NCI-H1694 treated with DMSO at 0.1 percent for 48 hours (cell line): ENCODE measurements around the gene DMBT1.

Experiments
- DNase-seq: peaks from one replicate; lab custom pipeline; 2025; lab: John Stamatoyannopoulos, UW

Gene DMBT1

DNA sequence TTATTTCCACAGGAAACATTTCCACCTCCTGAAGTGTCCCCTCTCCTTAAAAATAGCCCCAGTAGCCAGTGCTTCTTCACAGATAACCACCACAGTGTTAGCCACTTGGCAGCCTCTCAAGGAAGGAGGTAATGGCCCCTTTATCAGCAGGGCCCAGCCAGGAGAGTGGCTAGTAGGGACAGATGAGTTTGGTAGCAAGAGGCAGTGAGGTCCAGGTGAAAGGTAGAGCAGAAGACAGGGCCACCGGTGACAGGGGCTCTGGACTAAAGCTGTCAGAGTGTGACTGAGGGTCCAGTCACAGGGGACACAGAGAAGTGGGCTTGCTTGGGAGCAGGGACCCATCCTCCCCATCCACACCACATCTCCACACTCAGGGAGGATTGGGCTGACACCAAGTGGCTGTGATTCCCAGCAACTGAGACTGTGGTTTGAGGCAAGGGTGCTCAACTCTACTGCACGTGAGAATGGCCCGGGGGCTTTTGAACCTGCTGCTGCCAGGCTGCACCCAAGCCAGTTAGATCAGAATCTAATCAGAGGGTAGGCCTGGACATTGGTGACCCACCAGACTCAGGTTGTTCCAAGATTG is 86.9 kb downstream of the DMBT1 start:
- DNase-seq, result no peak

DNA sequence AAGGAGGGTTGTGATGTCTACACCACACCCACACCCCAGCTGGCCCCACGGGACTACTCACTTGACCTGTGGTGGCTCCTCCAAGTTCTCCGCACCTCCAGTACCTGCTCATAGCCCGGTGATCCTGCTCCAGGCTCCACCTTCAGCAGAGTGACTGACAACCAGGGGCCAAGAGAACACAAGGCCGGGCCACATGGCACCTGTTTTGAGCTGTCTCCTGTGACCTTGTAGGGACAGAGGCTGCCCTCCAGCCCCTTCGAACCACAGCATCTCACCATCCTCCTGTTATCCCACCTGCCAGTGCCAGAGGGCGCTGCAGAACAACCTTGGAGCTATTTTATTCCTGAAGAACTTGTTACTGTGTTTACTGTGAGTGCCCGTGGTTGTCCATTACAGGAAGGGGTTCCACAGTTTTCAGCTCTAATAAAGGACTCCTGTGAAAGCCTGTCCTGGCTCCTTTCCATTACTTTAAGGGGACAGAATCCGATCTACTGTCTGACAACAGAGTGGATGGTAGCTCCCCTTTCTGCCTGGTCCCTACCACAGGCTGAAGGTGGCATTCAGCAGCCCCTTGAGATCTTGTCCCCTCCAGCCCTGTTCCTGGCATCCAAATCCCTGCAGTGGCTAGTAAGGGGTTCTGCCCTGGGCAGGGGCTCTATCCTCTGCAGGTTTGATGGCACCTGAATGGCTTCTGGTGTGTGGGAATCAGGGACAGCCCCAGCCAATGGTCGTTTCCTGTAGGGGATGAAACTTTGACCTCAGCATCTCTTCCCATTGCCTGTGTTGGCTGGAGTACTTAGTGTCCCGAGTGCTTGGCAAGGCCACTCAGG is 88.3 kb downstream of the DMBT1 start:
- peak; percentile 17 for DNase-seq

DNA sequence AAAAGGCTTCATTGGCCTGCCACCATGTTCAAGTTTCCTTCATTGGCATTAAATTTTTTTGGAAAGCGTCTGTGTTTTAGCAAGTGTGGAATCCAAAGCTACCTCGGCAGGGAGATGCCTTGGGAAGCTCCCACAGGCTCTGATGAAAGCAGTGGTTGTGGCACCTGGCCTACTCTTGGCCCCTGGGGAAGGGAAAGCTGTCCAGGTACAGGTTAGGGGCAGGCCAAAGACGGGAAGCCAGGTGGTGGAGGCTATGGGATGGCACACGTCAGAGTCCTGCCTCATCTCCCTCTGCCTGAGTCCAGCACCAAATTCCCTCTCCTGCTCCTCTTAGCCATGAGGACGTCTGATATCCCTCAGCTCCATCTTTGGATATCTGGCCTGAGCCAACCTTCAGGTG is 89.3 kb downstream of the DMBT1 start:
- no peak for DNase-seq

DNA sequence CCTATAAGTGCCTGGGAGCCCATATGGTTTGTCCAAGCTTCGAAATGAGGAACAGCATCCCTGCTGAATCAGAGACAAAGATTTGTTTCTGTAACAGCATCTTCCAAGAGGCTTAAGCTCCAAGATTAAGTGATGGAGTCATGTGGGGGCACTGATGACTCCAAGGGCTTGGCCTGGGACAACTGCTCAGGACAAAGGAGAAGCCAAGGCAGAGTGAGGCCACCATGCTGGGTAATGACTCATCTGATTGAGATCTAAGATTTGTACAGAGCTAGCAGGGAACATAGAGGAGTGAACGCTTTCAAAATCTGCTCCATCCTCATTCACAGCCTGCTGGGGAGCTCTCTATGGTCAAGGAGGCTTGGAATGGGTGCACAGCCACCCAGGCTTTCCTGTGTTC is 89.8 kb downstream of the DMBT1 start:
- no peak for DNase-seq

DNA sequence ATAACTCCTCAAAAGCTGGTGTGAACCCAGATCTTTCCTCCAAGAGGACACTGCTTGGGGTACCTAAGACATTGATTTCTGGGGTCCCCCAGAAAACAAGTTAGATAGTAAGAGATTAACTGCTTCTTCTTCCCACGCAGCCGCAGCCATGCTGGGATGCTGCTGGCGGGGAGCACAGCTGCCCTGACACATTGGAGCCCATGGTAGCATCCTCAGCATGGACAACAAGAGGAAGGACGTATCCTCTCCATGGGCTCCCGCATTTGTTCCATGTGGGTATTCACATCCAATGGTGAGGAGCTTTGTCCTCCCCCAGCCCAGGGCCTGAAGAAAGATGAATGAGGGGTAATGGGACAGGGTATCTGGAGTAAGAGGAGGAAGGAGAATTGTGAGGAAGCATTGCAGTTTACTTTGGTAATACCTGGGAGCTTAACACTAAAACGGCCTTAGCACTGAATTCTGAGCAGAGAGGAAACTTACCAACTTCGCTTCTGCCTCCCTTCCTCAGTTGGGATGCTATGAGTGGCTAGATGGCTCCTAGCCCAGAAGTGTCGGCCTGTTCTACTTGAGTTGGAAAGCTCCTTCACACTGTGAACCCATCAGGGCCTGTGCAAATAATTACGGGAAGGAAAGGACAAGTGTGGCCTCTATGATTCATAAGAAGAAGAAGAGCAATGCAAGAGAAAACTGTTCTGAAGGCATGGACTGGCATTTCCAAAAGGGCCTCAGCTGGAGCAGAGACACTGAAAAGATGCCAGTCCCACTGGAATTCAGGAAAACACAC is 95.2 kb downstream of the DMBT1 start:
- DNase-seq, result no peak

DNA sequence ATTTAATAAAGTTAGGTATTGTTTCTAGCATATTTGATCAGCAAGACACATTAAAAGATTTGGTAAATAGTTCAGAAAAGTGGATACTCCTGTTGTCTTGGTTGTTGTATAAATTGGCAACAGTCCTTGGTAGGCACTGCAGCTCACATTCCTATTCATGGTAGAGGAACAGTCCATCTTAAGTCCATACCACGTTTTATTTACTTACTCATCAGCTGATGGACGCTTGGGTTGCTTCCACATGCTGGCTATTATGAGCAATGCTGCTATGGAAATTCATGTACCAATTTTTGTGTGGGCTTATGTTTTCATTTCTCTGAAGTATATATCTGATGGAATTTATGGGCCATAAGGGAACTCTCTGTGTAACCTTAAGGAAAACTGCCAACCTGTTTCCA is 95.8 kb downstream of the DMBT1 start:
- DNase-seq, result no peak

DNA sequence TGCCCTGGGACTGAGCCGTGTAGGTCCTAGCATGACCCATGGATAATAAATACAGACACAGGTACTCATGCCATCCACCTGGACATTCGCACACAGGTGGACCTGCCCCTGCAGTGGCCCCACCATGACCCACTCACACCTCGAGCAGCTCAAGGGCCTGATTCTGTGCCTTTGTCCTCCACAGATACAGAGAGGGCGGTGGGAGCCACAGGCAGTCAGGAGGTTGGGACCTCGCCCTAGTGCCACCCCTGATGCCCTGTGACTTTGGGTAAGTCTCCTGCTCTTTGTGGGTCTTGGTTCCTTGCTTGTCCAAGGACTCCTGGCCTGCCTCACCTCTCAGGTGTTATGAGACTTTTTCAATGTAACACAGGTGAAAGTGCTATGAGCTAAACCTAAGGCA is 96.2 kb downstream of the DMBT1 start:
- no peak for DNase-seq

DNA sequence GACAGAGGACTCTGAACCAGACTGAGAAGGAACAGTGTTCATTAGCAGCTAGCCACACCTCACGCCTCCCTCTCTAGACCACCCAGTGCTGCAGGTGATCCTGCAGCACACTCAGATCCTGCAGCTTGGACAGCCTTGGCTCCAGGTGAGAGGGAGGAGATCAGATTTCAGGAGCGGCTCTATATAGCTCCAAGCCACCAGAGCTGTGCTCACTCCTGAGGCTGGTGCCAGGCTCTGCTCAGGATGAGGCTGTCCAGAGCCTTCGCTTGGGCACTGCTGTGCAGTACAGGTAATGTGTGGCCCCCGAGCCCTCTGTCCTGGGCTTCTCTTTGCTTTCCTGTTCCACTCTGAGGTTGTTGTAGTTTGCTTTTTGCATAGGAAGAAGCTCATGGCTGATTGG is 96.7 kb downstream of the DMBT1 start:
- no peak for DNase-seq

DNA sequence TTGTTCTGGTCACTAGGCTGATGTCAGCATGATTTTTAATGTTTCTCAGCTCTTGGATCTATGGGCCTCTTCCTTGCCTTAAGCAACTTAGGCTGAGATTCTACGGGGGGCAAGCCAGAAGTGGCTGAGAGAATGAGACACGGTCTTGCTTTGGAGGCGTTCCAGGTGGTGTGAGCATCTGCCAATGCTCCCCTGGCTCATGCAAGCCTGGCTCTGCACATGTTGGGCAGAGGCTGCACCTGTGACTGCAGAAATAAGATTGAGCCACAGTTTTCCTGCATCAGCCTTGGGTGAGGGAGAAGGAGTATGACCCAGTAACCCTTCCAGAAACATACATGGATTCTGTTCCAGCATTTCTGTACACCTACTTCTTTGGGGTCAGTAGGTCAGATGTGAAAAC is 97.2 kb downstream of the DMBT1 start:
- DNase-seq, result no peak

DNA sequence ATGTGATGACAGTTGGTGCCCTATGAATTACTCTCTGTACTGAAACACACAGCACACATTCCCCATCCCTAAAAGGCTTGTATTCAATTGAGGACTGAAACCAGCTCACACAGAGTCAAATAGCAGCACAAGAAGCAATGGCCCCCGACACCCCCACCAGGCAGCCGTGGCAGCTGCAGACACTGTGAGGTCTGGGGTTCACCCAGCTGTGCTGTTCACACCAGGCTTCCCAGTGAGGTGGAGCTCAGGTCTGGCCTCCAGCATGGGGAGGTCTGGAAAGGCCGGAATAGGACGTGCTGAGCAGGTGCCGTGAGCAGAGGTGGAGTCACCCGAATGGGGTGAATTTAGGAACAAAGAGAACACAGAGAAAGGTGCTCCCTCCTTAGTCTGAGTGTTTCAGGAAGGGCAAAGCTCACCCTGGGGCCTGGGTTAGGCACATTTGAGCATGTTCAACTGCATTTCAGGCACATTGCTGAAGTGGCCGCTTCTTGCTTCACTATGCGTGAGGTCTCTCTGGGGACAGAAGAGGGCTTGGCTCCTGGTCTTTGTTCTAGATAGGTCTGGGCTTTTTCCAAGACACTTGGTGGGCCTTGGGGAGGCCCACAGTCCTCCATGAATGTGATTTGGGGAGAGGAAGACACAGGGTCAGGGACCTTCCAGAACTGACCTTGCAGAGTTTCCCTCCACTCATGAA is 97.9 kb downstream of the DMBT1 start:
- no peak for DNase-seq

DNA sequence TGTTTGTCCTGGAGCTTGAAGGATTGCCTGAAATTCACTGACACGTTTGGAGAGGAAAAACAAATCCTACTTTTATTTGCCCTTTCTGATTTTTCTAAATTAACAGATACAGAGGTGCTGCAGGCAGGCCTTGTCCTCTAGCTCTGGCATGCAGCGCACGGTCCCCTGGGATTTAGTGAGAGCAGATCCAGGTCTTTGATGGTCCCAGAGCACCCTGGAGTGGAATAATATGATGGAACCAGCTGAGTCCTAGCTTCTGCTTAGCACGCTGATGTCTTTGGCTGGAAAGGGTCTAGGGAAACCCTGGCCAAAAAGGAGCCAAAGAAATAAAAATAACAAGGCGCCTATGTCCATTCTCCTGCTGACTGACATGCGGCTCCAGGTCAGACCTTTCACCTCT is 98.6 kb downstream of the DMBT1 start:
- no peak for DNase-seq

DNA sequence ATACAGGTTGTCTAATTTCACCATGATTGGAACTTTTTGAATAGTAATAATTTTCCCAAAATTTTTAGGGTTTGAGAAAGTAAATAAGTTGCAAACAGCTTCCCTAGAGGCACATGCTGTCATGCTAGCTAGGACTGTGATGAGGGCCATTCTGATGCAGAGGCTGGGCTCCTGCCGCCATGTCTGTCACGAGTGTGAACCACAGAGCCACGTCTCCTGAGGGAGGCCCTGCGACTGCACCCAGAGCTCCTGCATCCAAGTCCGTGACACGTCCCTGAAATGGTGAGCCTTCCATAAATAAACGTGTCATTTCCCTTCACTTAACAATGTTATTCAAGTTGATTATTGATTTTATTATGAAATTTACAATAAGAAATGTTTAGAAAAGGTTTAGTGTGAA is 99.1 kb downstream of the DMBT1 start:
- no peak for DNase-seq

DNA sequence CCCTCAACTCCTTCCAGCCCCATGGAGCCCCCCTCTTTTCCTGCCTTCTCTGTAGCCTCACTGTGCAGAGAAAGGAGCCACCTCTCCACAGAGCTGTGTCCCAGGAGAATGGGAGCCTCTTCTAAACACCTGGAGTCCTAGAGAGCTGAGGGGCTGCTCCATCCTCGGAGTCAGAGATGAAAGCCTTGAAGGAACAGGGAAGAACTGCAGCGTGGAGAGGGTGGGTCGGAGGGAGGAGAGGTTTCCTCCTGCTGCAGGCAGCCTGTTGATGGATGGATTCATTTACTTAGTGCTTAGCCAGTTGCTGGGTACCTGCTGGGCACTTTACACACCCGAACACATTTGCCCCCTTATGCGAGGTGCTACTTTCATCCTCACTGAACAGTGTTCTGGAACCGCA is 100.1 kb downstream of the DMBT1 start:
- no peak for DNase-seq

DNA sequence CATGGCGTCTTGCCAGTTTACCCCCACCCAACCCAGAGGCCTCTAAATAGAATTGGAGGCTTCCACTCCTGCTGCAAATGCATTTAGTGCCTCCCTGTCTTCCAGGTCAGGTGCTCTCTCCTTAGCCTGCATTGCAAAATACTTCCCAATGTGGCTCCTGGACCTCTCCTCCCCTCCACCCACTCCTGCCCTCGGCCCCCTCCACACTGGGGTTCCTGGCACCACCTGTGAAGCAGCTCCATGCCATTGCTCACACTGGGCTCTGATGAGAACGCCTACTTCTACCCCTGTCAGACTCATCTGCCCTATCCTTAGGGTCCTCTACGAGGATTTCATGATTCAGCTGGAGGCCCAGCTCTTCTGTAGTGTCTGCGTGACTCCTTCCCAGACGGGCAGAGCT is 101.7 kb downstream of the DMBT1 start:
- DNase-seq, result no peak

DNA sequence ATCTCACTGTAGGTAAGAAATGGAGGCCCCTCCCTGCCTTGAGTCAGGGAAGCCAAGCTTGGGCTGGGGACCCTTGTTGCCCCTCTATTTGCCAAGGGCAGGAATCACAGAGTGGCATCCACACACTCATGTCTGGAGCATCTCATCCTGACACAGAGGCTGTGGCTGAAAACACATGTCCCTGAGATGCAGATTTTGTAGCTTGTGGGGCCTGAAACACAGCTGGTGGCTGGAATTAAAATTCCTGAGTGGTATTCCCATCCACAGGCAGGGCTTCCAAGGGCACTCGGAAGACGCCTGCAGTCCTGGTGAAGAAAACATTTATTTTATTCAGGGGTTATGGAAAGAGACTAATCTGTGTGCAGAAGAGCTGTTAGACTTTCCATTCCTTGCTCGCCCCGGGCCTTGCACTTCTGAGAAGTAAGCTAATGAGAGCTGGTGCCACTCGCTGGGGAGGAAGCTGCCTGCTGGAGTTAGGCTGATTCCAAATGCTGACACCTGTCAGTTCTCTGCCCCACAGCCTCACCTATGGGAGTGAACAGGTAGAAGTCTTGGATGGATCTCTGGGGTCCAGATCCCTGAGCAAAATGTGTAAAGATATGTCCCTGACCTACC is 103.1 kb downstream of the DMBT1 start:
- no peak for DNase-seq

DNA sequence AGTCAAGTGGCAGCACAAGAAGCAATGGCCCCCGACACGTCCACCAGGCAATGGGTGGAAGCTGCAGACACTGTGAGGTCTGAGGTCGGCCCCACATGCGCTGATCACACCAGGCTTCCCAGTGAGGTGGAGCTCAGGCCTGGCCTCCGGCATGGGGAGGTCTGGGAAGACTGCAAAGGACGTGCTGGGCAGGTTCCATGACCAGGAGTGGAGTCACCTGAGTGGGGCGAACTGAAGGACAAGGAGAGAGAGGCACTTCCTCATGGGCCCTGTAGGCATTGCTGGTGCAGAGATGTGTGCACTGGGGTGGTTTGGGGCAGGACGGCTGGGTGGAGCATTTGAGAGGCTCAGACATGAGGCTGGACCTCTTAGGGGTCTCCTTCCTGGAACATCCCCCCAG is 103.9 kb downstream of the DMBT1 start:
- no peak for DNase-seq

DNA sequence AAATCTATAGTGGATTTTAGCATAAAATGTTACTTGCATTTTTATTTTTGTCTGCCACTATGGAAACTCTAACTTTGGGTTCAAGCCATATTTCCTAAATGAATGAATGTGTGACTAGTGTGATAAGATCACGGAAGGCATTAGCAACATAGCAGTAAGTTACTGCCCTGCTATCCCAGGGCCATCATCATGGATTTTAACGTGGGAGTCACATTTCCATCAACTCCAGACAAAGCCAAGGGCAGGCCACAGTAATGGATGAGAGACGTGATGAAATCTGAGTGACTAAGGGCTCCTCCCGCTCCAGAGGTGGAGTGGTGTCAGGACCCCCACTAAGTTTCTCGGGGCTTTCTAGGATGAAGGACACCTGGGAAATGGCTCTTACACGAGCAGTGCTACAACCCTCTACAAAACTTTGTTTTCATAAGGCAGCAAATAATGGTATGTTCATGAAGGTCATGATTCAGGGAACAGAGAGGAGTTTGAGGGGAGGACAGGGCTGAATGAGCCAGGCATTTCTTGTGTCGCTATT is 104.8 kb downstream of the DMBT1 start:
- DNase-seq, result no peak

DNA sequence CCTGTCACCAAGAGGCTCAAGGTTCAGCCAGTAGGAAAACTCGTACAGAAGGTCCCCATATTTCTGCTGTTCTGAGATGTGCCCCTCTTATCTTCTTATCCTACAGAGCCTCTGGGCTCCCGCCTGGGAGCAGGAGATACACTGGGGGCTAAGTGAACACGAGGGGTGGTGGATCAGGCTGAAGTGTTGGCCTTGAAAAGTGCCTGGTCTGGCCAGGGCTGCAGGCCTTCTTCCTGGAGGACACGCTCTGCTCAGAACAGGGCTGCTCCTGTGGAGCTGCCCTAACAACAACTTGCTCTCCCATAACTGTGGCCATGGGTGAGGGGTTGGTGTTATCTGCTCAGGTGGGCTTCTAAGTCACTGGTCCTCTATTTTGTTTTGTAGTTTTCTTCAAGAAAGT is 105.4 kb downstream of the DMBT1 start:
- DNase-seq, result no peak

DNA sequence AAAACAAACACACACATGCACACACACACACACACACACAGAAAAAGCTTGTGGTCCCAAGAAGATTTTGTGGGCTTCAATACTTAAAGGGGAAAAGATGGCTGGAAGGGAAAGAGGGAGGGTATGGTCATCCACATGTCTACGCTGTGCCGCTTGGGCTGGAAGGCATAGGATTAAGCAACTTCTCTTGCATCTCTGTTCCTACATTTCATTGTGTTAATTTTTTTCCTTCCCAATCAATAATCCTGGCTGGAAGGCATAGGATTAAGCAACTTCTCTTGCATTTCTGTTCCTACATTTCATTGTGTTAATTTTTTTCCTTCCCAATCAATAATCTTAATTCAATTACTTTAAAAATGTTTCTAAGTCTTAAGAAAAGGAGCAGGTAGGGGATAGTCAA is 108.5 kb downstream of the DMBT1 start:
- no peak for DNase-seq

DNA sequence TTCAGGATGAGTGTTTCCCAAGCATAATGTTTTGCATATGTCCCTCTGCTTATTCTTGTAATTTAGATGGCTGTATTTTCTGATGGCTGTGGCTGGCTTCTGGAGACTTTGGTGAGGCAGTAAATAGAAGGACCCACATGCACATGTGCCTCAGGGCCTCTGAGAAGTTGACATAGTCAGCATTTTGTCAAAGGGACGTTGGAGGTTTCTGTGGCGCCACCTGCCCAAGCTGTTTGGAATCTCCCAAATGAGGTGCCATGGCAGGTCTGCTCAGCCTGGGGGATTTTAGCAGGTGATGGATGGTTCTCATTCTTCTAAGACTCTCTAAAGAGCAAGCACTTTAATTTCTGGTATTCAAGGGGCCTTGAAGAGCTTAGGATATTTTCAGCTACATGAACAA is 109.3 kb downstream of the DMBT1 start:
- no peak for DNase-seq

DNA sequence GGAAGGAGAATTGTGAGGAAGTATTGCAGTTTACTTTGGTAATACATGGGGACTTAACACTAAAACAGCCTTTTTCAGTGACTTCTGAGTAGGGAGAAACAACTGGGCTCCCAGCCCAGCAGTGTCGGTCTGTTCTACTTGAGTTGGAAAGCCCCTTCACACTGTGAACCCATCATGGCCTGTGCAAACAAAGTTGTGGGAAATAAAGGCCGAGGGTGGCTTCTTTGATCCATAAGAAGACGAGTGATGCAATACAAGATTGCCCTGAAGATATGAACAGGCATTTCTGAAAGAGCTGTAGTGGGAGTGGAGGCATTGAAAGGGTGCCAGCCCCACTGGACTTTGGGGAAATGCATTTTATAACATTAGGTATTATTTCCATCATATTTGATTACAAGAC is 110.8 kb downstream of the DMBT1 start:
- DNase-seq, result no peak

DNA sequence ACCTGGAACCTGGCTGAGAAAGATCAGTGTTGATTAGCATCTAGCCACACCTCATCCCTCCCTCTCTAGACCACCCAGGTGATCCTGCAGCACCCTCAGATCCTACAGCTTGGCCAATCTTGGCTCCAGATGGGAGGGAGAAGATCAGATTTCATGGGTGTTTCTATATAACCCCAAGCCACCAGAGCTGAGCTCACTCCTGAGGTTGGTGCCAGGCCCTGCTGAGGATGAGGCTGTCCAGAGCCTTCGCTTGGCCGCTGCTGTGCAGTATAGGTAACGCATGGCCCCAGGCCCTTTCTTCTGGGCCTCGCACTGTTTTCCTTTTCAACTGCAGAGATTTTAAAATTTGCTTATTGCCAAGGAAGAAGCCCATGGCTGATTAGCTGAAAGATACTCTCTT is 112.1 kb downstream of the DMBT1 start:
- DNase-seq, result no peak
